Esophagus squamous epithelium (tissue), 5 donors: ENCODE data around the gene RANGAP1. TPM values are rescaled to one million over a fixed set of nuclear protein-coding genes. Genes with fewer than 3 reads are reported as not detected.

Experiments
- DNase-seq: peaks from one replicate; lab custom pipeline; 2025; lab: John Stamatoyannopoulos, UW
- H3K27ac ChIP-seq, 4 donors: fragments of 200-600 bp; sonication (generic); one replicate each; pipeline ENCODE4 v1.5.1; 2016 to 2019; ENCODE audit warnings: mild to moderate bottlenecking in 1 of 4
- H3K27me3 ChIP-seq, 4 donors: fragments of 200-600 bp; sonication (generic); 1 replicate in 3 of 4; 2 replicates in 1 of 4; pipeline versions ENCODE4 v1.5.1 to v1.6.0; 2017 to 2021; ENCODE audit warnings: antibody characterized with exemption in 1 of 4
- H3K36me3 ChIP-seq, 3 donors: fragments of 200-600 bp; sonication (generic); one replicate each; pipeline ENCODE4 v1.5.1; 2016 to 2019
- H3K4me1 ChIP-seq, 3 donors: fragments of 200-600 bp; sonication (generic); one replicate each; pipeline ENCODE4 v1.5.1; 2017 to 2019
- H3K4me3 ChIP-seq, 4 donors: fragments of 200-600 bp; sonication (generic); 1 replicate in 3 of 4; 2 replicates in 1 of 4; pipeline ENCODE4 v1.5.1; 2016 to 2019; ENCODE audit warnings: mild to moderate bottlenecking in 2 of 4, moderate library complexity in 1 of 4
- H3K9me3 ChIP-seq, 3 donors: fragments of 200-600 bp; sonication (generic); one replicate each; pipeline ENCODE4 v1.5.1; 2016 to 2019
- POLR2A ChIP-seq, 4 donors: fragments of 450-650 bp; IDR thresholded peaks; one replicate each; pipeline ENCODE4 v1.6.1; 2017; ENCODE audit warnings: antibody characterized with exemption in 4 of 4, mild to moderate bottlenecking in 4 of 4, moderate library complexity in 3 of 4
- WGBS, 2 donors: methylation state at CpG; one replicate each; pipeline ENCODE4 v1.1.5; 2018; 5-methylcytosine and 5-hydroxymethylcytosine counted together
- intact Hi-C: fragments of 100-400 bp; cut with DNase I; formaldehyde crosslinking; loops from one replicate; pipeline ENCODE4 v1.15.0; 2022
- total RNA-seq, 4 donors: library from RNA; depleted of rRNA; stranded (reverse); fragments of >200 nt; gene quantifications; one replicate each; pipeline ENCODE4 v1.1.0, GENCODE V29; 2016
- TF ChIP-seq, protein P1 (sequence below), 6 experiments: fragments of 450-650 bp in 4 of 6; fragments of 200-600 bp in 2 of 6; sonication (generic) in 2 of 6; IDR thresholded peaks; one replicate each; pipeline ENCODE4 v1.5.1; 2016 to 2019; ENCODE audit warnings: antibody characterized with exemption in 6 of 6, mild to moderate bottlenecking in 4 of 6, moderate library complexity in 4 of 6
- donor health status: DM: yes; HTN: yes; CAD: no.

Gene RANGAP1
- total RNA-seq, 4 donors from 2014 or later: 80.1 to 98.5 (median 84.5) TPM

GRCh38 chr22:41273128-41273527 is 12.9 kb downstream of the RANGAP1 start:
- Histone ChIP-seq H3K4me3 (no peak overlapping the region), H3K9me3 (no peaks in the 10 kb centered on the region), H3K36me3 (peaks cover 16 to 100% (median 29%) of the 10 kb centered on the region in 3 donors), H3K4me1 (peaks cover 8 to 49% (median 10%) of the 10 kb centered on the region in 3 donors), H3K27ac (peak overlapping the region; percentile 55 to 81 (median 66)), H3K27me3 (no peaks in the 10 kb centered on the region)
- intact Hi-C loops: no loop called here
- WGBS, 2 donors: 32 to 60% methylated on average over 3 to 4 of the region's 7 CpGs
- TF ChIP-seq, protein P1, sequence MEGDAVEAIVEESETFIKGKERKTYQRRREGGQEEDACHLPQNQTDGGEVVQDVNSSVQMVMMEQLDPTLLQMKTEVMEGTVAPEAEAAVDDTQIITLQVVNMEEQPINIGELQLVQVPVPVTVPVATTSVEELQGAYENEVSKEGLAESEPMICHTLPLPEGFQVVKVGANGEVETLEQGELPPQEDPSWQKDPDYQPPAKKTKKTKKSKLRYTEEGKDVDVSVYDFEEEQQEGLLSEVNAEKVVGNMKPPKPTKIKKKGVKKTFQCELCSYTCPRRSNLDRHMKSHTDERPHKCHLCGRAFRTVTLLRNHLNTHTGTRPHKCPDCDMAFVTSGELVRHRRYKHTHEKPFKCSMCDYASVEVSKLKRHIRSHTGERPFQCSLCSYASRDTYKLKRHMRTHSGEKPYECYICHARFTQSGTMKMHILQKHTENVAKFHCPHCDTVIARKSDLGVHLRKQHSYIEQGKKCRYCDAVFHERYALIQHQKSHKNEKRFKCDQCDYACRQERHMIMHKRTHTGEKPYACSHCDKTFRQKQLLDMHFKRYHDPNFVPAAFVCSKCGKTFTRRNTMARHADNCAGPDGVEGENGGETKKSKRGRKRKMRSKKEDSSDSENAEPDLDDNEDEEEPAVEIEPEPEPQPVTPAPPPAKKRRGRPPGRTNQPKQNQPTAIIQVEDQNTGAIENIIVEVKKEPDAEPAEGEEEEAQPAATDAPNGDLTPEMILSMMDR (IDR thresholded peaks at IDR 0.05): no peak
- TF ChIP-seq POLR2A (IDR thresholded peaks at IDR 0.05): no peak
- DNase-seq: no peak

GRCh38 chr22:41271787-41272186 is 14.2 kb downstream of the RANGAP1 start:
- no peak for DNase-seq
- H3K4me3 ChIP-seq: no peak overlapping the region
- H3K27me3 ChIP-seq: no peaks in the 10 kb centered on the region
- H3K27ac ChIP-seq: peak overlapping the region; percentile 54 to 81 (median 64)
- peaks cover 8 to 49% (median 10%) of the 10 kb centered on the region in 3 donors for H3K4me1 ChIP-seq
- no peaks in the 10 kb centered on the region for H3K9me3 ChIP-seq
- intact Hi-C loops: no loop called here
- peaks cover 22 to 100% (median 34%) of the 10 kb centered on the region in 3 donors for H3K36me3 ChIP-seq
- TF ChIP-seq, protein P1 (IDR thresholded peaks at IDR 0.05): peak in 2 of 6 experiments; percentile 35 to 68
- TF ChIP-seq POLR2A (IDR thresholded peaks at IDR 0.05): no peak
- WGBS, 2 donors: 65 to 70% methylated on average over 2 of the region's 9 CpGs

DNA sequence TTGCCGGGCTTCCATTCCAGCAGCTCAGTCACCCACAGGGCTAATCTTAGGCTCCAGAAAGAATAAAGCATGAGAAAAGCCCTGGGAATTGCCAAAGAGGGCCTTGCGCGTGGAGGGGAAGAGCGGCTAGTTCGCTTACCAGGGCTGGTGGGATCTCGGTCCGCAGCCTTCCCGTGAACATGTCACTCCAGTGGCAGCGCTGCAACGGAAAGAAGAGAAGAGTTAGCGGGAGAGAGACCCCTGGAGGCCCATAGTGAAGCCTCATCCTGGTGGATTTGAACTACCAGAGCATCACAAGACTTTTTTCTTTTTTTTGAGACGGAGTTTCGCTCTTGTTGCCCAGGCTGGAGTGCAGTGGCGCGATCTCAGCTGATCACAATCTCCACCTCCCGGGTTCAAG is 18.0 kb downstream of the RANGAP1 start:
- Histone ChIP-seq H3K4me1 (peaks cover 7 to 25% (median 10%) of the 10 kb centered on the region in 3 donors), H3K9me3 (no peaks in the 10 kb centered on the region), H3K4me3 (no peak overlapping the region), H3K36me3 (peaks cover 28 to 100% (median 50%) of the 10 kb centered on the region in 3 donors), H3K27me3 (no peaks in the 10 kb centered on the region), H3K27ac (no peak overlapping the region)
- DNase-seq: no peak
- TF ChIP-seq, protein P1 (IDR thresholded peaks at IDR 0.05): no peak
- TF ChIP-seq POLR2A (IDR thresholded peaks at IDR 0.05): no peak
- intact Hi-C loops: no loop called here
- WGBS, 2 donors: 94 to 98% methylated on average over 5 to 16 of the region's 16 CpGs

DNA sequence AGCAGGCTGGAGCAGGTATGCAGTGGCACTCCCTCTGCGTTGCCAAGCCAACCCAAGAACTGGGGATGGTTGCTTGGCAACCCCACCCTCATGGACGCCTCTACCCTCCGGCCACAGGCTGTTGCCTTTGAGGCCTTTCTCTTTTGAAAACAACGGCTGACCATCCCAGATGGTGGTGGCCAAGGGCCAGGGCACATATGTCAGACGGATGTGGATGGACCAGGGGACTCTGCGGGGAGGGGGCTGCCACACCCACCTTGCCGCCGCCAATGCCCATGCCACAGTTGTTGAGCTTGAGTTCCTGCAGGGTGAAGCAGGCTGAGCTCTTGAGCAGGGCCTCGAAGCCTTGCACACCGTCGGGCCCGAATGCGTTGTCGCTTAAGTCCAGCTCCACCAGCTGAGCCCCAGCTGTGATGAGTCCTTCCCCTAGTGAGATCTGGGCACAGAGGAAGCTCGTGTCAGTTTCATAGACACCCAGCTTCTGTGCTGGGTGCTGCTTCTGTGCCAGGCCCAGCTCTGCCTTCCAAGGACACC is 21.5 kb downstream of the RANGAP1 start:
- Histone ChIP-seq H3K27me3 (no peaks in the 10 kb centered on the region), H3K27ac (no peak overlapping the region), H3K9me3 (no peaks in the 10 kb centered on the region), H3K4me3 (no peak overlapping the region), H3K36me3 (peaks cover 59 to 100% (median 61%) of the 10 kb centered on the region in 3 donors), H3K4me1 (no peaks in the 10 kb centered on the region)
- WGBS, 2 donors: 88 to 98% methylated on average over 3 to 8 of the region's 15 CpGs
- intact Hi-C loops: no loop called here
- TF ChIP-seq POLR2A (IDR thresholded peaks at IDR 0.05): no peak
- DNase-seq: no peak

DNA sequence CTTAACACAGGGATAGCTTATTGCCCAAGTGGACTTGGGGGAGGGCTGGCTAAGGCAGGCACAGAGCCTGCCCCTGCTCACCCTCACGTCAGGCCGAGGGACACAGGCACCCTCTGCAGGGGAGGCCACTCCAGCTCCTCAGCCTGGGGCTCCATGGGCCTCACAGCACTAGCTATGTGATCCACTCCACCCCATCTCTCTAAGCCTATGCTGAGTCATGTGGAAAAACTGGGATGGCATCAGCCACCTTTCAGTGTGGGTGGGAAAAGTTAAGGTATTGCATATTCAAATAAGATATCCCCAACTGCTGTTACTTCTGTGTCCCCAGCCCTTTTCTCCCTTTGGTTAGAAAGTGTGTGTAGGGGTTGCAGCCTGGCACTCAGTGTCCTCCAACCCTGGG is 22.3 kb downstream of the RANGAP1 start:
- H3K27me3 ChIP-seq: no peaks in the 10 kb centered on the region
- 100% methylated on average over 1 of the region's 2 CpGs; no CpG with 5 or more reads in 1 of the 2 donors for WGBS, 2 donors
- DNase-seq: no peak
- H3K36me3 ChIP-seq: peaks cover 64 to 100% (median 65%) of the 10 kb centered on the region in 3 donors
- intact Hi-C loops: no loop called here
- H3K4me3 ChIP-seq: no peak overlapping the region
- TF ChIP-seq, protein P1 (IDR thresholded peaks at IDR 0.05): no peak
- no peak for TF ChIP-seq POLR2A (IDR thresholded peaks at IDR 0.05)
- no peaks in the 10 kb centered on the region for H3K4me1 ChIP-seq
- no peak overlapping the region for H3K27ac ChIP-seq
- H3K9me3 ChIP-seq: no peaks in the 10 kb centered on the region
